Measurements from ENCODE around the gene KRTAP19-5. TPM values are rescaled to one million over a fixed set of nuclear protein-coding genes. Genes with fewer than 3 reads are reported as not detected.

KRTAP19-5 gene
- total and polyA plus RNA-seq, 4 donors, result not detected

DNA sequence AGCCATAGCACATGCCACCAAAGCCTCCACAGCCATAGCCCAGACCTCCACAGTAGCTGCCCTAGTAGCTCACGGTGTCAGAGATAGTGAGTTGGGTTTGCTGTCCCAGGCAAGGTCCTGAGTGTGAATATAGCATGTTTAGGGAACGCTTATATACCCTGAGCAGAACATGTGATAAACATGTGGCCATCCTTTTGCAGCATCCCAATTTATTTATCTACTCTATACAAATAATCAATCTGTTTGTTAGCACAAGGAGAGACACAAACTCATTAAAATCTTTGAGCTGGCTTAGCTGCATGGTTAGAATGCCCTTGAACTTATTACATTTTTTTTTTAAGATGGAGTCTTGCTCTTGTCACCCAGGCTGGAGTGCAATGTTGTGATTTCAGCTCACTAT lies 14.6 kb downstream of the KRTAP19-5 start, which contains the start of gene KRTAP19-2:
TSS of gene KRTAP19-2 (minus strand) at position 101 of the 400 bp plus-strand sequence. CDS start at position 13, 88 bp downstream.
- WGBS, result 77% methylated on average over 2 of the region's 2 CpGs
- H3K9ac ChIP-seq (ENCODE audit: low read depth in 1 of 2, low read length in 2 of 2), result no peak within 1 kb of the TSS
- H3K4me1 ChIP-seq (ENCODE audit: control insufficient read depth in 4 of 4, insufficient read depth in 4 of 4, low read length in 3 of 4), result no peaks in the 10 kb centered on the region
- DNase-seq (ENCODE audit: low spot score), result no peak
- peaks cover 0 to 2% (median under 1%) of the 10 kb centered on the region in 4 donors for H3K9me3 ChIP-seq (ENCODE audit: control insufficient read depth in 4 of 4, low read length in 3 of 4)
- TF ChIP-seq SP1 (IDR thresholded peaks at IDR 0.05) (no peak), EGR1 (IDR thresholded peaks at IDR 0.05; ENCODE audit: low read depth in 2 of 2) (no peak), RXRA (IDR thresholded peaks at IDR 0.05) (no peak), HNF4G (IDR thresholded peaks at IDR 0.05) (no peak), JUND (IDR thresholded peaks at IDR 0.05) (no peak)
- TF ChIP-seq, protein P1, sequence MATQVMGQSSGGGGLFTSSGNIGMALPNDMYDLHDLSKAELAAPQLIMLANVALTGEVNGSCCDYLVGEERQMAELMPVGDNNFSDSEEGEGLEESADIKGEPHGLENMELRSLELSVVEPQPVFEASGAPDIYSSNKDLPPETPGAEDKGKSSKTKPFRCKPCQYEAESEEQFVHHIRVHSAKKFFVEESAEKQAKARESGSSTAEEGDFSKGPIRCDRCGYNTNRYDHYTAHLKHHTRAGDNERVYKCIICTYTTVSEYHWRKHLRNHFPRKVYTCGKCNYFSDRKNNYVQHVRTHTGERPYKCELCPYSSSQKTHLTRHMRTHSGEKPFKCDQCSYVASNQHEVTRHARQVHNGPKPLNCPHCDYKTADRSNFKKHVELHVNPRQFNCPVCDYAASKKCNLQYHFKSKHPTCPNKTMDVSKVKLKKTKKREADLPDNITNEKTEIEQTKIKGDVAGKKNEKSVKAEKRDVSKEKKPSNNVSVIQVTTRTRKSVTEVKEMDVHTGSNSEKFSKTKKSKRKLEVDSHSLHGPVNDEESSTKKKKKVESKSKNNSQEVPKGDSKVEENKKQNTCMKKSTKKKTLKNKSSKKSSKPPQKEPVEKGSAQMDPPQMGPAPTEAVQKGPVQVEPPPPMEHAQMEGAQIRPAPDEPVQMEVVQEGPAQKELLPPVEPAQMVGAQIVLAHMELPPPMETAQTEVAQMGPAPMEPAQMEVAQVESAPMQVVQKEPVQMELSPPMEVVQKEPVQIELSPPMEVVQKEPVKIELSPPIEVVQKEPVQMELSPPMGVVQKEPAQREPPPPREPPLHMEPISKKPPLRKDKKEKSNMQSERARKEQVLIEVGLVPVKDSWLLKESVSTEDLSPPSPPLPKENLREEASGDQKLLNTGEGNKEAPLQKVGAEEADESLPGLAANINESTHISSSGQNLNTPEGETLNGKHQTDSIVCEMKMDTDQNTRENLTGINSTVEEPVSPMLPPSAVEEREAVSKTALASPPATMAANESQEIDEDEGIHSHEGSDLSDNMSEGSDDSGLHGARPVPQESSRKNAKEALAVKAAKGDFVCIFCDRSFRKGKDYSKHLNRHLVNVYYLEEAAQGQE (IDR thresholded peaks at IDR 0.05), result no peak
- no peak within 1 kb of the TSS for H3K27ac ChIP-seq (ENCODE audit: low read depth in 1 of 2, low read length in 2 of 2)
- H3K4me3 ChIP-seq (ENCODE audit: low read depth in 1 of 3, low read length in 3 of 3), result no peak within 1 kb of the TSS
- H3K27me3 ChIP-seq (ENCODE audit: control insufficient read depth in 4 of 4, insufficient read depth in 4 of 4, low read length in 3 of 4), result no peaks in the 10 kb centered on the region
- no peaks in the 10 kb centered on the region for H3K36me3 ChIP-seq (ENCODE audit: control insufficient read depth in 4 of 4, insufficient read depth in 3 of 4, low read depth in 1 of 4, low read length in 3 of 4)

DNA sequence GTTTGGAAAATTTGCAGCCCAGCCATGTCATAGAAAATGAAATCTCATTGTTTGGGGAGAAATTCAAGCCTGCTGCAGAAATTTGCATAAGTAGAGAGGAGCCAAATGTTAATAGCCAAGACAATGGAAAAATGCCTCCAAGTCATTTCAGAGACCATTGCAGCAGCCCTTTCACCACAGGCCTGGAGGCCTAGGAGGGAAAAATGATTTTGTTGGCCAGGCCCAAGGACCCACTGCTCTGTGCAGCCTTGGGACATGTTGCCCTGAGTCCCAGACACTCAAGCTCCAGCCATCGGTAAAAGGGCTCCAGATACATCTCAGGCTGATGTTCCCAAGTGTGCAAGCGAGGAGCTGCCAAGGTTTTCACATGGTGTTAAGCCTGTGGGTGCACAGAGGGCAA lies 15.8 kb downstream of the KRTAP19-5 start:
- Histone ChIP-seq H3K36me3 (ENCODE audit: control insufficient read depth in 4 of 4, insufficient read depth in 3 of 4, low read depth in 1 of 4, low read length in 3 of 4) (no peaks in the 10 kb centered on the region), H3K9ac (ENCODE audit: low read depth in 1 of 2, low read length in 2 of 2) (no peak overlapping the region), H3K4me3 (ENCODE audit: low read depth in 1 of 3, low read length in 3 of 3) (no peak overlapping the region), H3K27me3 (ENCODE audit: control insufficient read depth in 4 of 4, insufficient read depth in 4 of 4, low read length in 3 of 4) (no peaks in the 10 kb centered on the region), H3K27ac (ENCODE audit: low read depth in 1 of 2, low read length in 2 of 2) (no peak overlapping the region), H3K9me3 (ENCODE audit: control insufficient read depth in 4 of 4, low read length in 3 of 4) (peaks cover 0 to 1% (median 0%) of the 10 kb centered on the region in 4 donors), H3K4me1 (ENCODE audit: control insufficient read depth in 4 of 4, insufficient read depth in 4 of 4, low read length in 3 of 4) (no peaks in the 10 kb centered on the region)
- 56% methylated on average over 2 of the region's 2 CpGs for WGBS
- no peak for DNase-seq (ENCODE audit: low spot score)
- TF ChIP-seq YY1 (IDR thresholded peaks at IDR 0.05) (no peak), CTCF (IDR thresholded peaks at IDR 0.05; ENCODE audit: low read depth, low read length, missing input control) (no peak)
- TF ChIP-seq, protein P1 (IDR thresholded peaks at IDR 0.05), result no peak
